Measurements from ENCODE around the gene BLCAP. TPM values are rescaled to one million over a fixed set of nuclear protein-coding genes. Genes with fewer than 3 reads are reported as not detected.

BLCAP gene
- total and polyA plus RNA-seq, 2 donors (not counting 3 experiments of a cell fraction or from before 2014, with no cell fraction given) = 90.3 to 196 TPM

- FAIRE-seq (no peak), DNase-seq (ENCODE audit: low read depth, low spot score) (no peak)
- Histone ChIP-seq H3K36me3 (ENCODE audit: control insufficient read depth in 2 of 2, extremely low read depth in 1 of 2, insufficient read depth in 2 of 2, low read length in 2 of 2) (no peaks in the 10 kb centered on the region), H4K20me1 (replicated peaks; ENCODE audit: control insufficient read depth, extremely low read depth, insufficient read depth, low read length) (no peaks in the 10 kb centered on the region), H3K27ac (ENCODE audit: insufficient read depth, low read depth, low read length) (no peak overlapping the region), H3K4me2 (ENCODE audit: insufficient read depth, low read length) (no peak overlapping the region), H3K79me2 (ENCODE audit: control insufficient read depth, insufficient read depth, low read length) (no peaks in the 10 kb centered on the region), H3K9me1 (replicated peaks; ENCODE audit: control insufficient read depth, extremely low read depth, insufficient read depth, low read length) (no peaks in the 10 kb centered on the region), H2AFZ (ENCODE audit: low read depth, low read length) (no peak overlapping the region), H3K27me3 (ENCODE audit: control insufficient read depth in 2 of 2, insufficient read depth in 2 of 2, low read length in 2 of 2) (peaks cover 9 to 17% of the 10 kb centered on the region in 2 experiments), H3K4me1 (ENCODE audit: control insufficient read depth, extremely low read depth, insufficient read depth, low read length) (no peaks in the 10 kb centered on the region), H3K9me3 (replicated peaks; ENCODE audit: control insufficient read depth, insufficient read depth, low read length) (no peaks in the 10 kb centered on the region), H3K4me3 (replicated peaks in 1 of 3; ENCODE audit: insufficient read depth in 1 of 3, low read depth in 1 of 3, low read length in 3 of 3) (no peak overlapping the region), H3K9ac (replicated peaks; ENCODE audit: extremely low read depth, insufficient read depth, low read length) (no peak overlapping the region)
- TF ChIP-seq CTCF (IDR thresholded peaks at IDR 0.05; ENCODE audit: extremely low read depth in 1 of 2, insufficient read depth in 1 of 2, low read depth in 1 of 2, low read length in 2 of 2) = no peak
- TF ChIP-seq EZH2 (IDR thresholded peaks at IDR 0.05; ENCODE audit: borderline replicate concordance, low read depth, low read length, severe bottlenecking) = no peak
- no peak for TF ChIP-seq POLR2AphosphoS5 (IDR thresholded peaks at IDR 0.05; ENCODE audit: insufficient read depth, low read depth, low read length)
- TF ChIP-seq FOS (IDR thresholded peaks at IDR 0.05; ENCODE audit: borderline replicate concordance, insufficient read depth, low read length) = no peak
- TF ChIP-seq MYC (IDR thresholded peaks at IDR 0.05; ENCODE audit: low read depth, low read length) = no peak
- TF ChIP-seq POLR2A (IDR thresholded peaks at IDR 0.05; ENCODE audit: low read depth, low read length) = no peak
- CTCF ChIA-PET = no interaction called here
- intact Hi-C loops (cut with micrococcal nuclease) (loop anchor here (10.0 kb wide), 1 partner anchor 896 kb away; no protein-coding TSS in a partner anchor), dilution Hi-C loops (cut with MboI; ENCODE audit: extremely low pct_ligation_motif_present, low sequenced_read_pairs) (no loop called here)
- POLR2A ChIA-PET = no interaction called here
- no TSS peak for BruUV-seq (replicated peaks)
Measured at GRCh38 chr20:37570419-37570818, 42.7 kb upstream of the BLCAP start.
